Progenitor cell of endocrine pancreas (in vitro differentiated cells): ENCODE measurements around the gene DYDC2. TPM values are rescaled to one million over a fixed set of nuclear protein-coding genes. Genes with fewer than 3 reads are reported as not detected.

Source experiments
- DNase-seq: peaks from one replicate; pipeline ENCODE4 v3.0.0; 2021; ENCODE audit warnings: low spot score; ENCODE audit not compliant: unreplicated experiment
- H3K27ac Mint-ChIP-seq: 2 replicates; pipeline ENCODE4 v1.8.0; 2021; ENCODE audit warnings: mild to moderate bottlenecking, moderate library complexity, mixed read lengths
- H3K27me3 Mint-ChIP-seq: 2 replicates; pipeline ENCODE4 v1.8.0; 2021; ENCODE audit warnings: mixed read lengths
- H3K36me3 Mint-ChIP-seq: 2 replicates; pipeline ENCODE4 v1.8.0; 2022; ENCODE audit warnings: mixed read lengths; ENCODE audit not compliant: insufficient read depth
- H3K4me1 Mint-ChIP-seq: 2 replicates; pipeline ENCODE4 v1.8.0; 2021; ENCODE audit warnings: low read depth, mixed read lengths
- H3K4me3 Mint-ChIP-seq: 2 replicates; pipeline ENCODE4 v1.8.0; 2021; ENCODE audit warnings: low read depth, mild to moderate bottlenecking, moderate library complexity, mixed read lengths
- H3K9me3 Mint-ChIP-seq: 2 replicates; pipeline ENCODE4 v1.8.0; 2021; ENCODE audit warnings: low read depth, mixed read lengths
- CTCF ChIP-seq: fragments of 200-600 bp; sonication (generic); IDR thresholded peaks from one replicate; pipeline ENCODE4 v1.5.0; 2021; ENCODE audit warnings: antibody characterized with exemption, mild to moderate bottlenecking; ENCODE audit not compliant: unreplicated experiment
- long read RNA-seq: library from polyadenylated mRNA; unstranded; transcript quantifications from one replicate; pipeline ENCODE4 v2.0.0, GENCODE V29; 2020
- total RNA-seq: library from RNA; stranded (reverse); gene quantifications from 2 replicates; pipeline ENCODE4 v1.2.1, GENCODE V29; 2021

The DYDC2 gene, protein sequence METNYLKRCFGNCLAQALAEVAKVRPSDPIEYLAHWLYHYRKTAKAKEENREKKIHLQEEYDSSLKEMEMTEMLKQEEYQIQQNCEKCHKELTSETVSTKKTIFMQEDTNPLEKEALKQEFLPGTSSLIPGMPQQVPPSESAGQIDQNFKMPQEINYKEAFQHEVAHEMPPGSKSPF
- total RNA-seq: 1.4 and 1.8 TPM in 2 replicates
- long read RNA-seq, partial matches to known transcripts: 0 of 2 reads
- long read RNA-seq, other reads (novel, unspliced or antisense): 0 of 2 reads

- no peaks in the 10 kb centered on the region for H3K9me3 Mint-ChIP-seq
- H3K4me3 Mint-ChIP-seq: peak within 1 kb of the TSS; percentile 89
Measured at GRCh38 chr10:80356563-80356988, at the start of gene DYDC2, which contains the start of gene DYDC1. TSS of gene DYDC2 (plus strand) at chr10:80356781. CDS start at chr10:80362444, 5,663 bp downstream. TSS of gene DYDC1 (minus strand) at chr10:80356755. CDS start at chr10:80352601, 4,154 bp downstream.

DNA sequence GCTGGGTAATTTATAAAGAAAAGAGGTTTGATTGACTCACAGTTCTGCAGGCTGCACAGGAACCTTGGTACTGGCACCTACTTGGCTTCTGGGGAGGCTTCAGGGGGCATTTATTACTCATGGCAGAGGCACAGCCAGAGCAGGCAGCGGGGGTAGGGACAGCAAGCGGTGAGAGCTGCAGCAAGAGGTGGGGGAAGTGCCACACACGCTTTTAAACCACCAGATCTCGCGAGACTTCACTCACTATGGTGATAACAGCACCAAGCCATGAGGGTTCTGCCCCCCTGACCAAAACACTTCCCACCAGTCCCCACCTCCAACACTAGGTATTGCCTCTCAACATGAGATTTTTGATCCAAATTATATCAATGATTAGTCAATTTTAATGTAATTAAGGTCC, 43.1 kb upstream of the DYDC2 start:
- Mint-ChIP-seq H3K36me3 (no peaks in the 10 kb centered on the region), H3K4me3 (no peak overlapping the region)
- no peak for DNase-seq

More at GRCh38 chr10:80356563-80356988, at the start of gene DYDC2, which contains the start of gene DYDC1:
- DNase-seq: peak; percentile 62
- TF ChIP-seq CTCF: no peak
- Mint-ChIP-seq H3K4me1 (peaks cover 5% of the 10 kb centered on the region), H3K27ac (peak within 1 kb of the TSS; percentile 90), H3K36me3 (peaks cover 1% of the 10 kb centered on the region), H3K27me3 (peaks cover 15% of the 10 kb centered on the region)

DNA sequence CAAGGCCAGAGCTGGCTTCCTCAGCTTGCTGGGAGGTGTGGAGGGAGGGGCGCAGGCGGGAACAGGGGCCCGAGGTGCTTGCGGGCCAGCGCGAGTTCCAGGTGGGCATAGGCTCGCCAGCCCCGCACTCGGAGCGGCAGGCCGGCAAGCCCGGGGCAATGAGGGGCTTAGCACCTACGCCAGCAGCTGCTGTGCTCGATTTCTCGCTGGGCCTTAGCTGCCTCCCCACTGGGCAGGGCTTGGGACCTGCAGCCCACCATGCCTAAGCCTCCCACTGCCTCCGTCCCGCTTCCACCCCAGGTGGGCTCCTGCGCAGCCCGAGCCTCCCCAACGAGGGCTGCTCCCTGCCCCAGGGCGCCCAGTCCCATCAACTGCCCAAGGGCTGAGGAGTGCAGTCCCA, 41.2 kb upstream of the DYDC2 start:
- TF ChIP-seq CTCF: no peak
- Mint-ChIP-seq H3K27me3 (no peaks in the 10 kb centered on the region), H3K4me3 (no peak overlapping the region), H3K4me1 (peaks cover 16% of the 10 kb centered on the region), H3K36me3 (no peaks in the 10 kb centered on the region), H3K27ac (no peak overlapping the region), H3K9me3 (peaks cover 10% of the 10 kb centered on the region)
- DNase-seq: no peak

More for the DNA sequence above, 43.1 kb upstream of the DYDC2 start:
- H3K27me3 Mint-ChIP-seq: no peaks in the 10 kb centered on the region
- H3K9me3 Mint-ChIP-seq: peaks cover 15% of the 10 kb centered on the region
- no peak overlapping the region for H3K27ac Mint-ChIP-seq
- TF ChIP-seq CTCF: no peak
- no peaks in the 10 kb centered on the region for H3K4me1 Mint-ChIP-seq

DNA sequence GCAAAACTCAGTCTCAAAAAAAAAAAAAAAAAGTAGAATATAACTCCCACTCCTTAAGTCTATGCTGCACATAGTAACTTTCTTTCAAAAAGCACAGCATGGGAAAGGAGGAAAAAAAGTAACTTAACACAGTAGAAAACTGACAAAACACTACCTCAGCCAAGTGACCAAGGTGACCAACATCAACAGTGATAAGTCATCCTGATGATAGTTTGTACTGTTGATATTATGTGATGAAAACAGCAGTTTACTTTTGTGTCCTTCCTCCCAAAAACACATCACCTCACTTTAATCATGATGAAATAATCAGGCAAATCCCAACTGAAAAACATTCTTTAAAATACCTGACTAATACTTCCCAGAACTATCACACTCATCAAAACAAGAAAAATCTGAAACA, 37.8 kb upstream of the DYDC2 start:
- no peaks in the 10 kb centered on the region for H3K27me3 Mint-ChIP-seq
- peaks cover 3% of the 10 kb centered on the region for H3K9me3 Mint-ChIP-seq
- peaks cover 21% of the 10 kb centered on the region for H3K4me1 Mint-ChIP-seq
- H3K36me3 Mint-ChIP-seq: no peaks in the 10 kb centered on the region
- no peak overlapping the region for H3K27ac Mint-ChIP-seq
- no peak overlapping the region for H3K4me3 Mint-ChIP-seq
- TF ChIP-seq CTCF: no peak
- DNase-seq: no peak

GRCh38 chr10:80319318-80319717, 37.3 kb upstream of the DYDC2 start:
- Mint-ChIP-seq H3K27me3 (no peaks in the 10 kb centered on the region), H3K36me3 (no peaks in the 10 kb centered on the region), H3K27ac (no peak overlapping the region), H3K4me1 (peaks cover 21% of the 10 kb centered on the region), H3K4me3 (no peak overlapping the region), H3K9me3 (peaks cover 3% of the 10 kb centered on the region)
- TF ChIP-seq CTCF: no peak
- DNase-seq: no peak
